SK-N-SH (cell line): ENCODE measurements around the gene SHROOM3. TPM values are rescaled to one million over a fixed set of nuclear protein-coding genes. Genes with fewer than 3 reads are reported as not detected.

Experiments used
- CTCF ChIA-PET: fragments of 300-600, 350-600 bp; formaldehyde crosslinking; extraction: SDS; loops from one replicate; lab custom pipeline; 2021; lab: Yijun Ruan, JAX
- POLR2A ChIA-PET: fragments of 350-600 bp; sonication (Branson Sonifier 250); formaldehyde crosslinking; extraction: SDS; loops from one replicate; lab custom pipeline; 2020; ENCODE audit warnings: antibody characterized with exemption, inconsistent platforms; lab: Yijun Ruan, JAX
- DNase-seq: peaks from one replicate; pipeline ENCODE4 v3.0.0; 2012
- H2AFZ ChIP-seq: fragments of 200-600 bp; sonication (generic); 2 replicates; pipeline ENCODE4 v1.8.1; 2016; ENCODE audit warnings: antibody characterized with exemption, mild to moderate bottlenecking, low read depth
- H3F3A ChIP-seq: fragments of 200-600 bp; sonication (generic); replicated peaks from 2 replicates; pipeline ENCODE3; 2016; ENCODE audit warnings: antibody characterized with exemption, mild to moderate bottlenecking; ENCODE audit not compliant: insufficient read depth
- H3K27ac ChIP-seq, 2 experiments: fragments of 200-500 bp in 1 of 2; fragments of 200-600 bp in 1 of 2; sonication (Bioruptor generic) in 1 of 2; sonication (generic), shearing (Covaris generic) in 1 of 2; 2 replicates each; pipeline versions ENCODE4 v1.5.1 to v1.6.1; 2014 to 2016; ENCODE audit warnings: low read depth in 2 of 2, inconsistent platforms in 1 of 2, low read length in 1 of 2, mild to moderate bottlenecking in 1 of 2, mixed read lengths in 1 of 2
- H3K27me3 ChIP-seq: fragments of 200-600 bp; sonication (generic), shearing (Covaris generic); 2 replicates; pipeline ENCODE4 v1.6.1; 2016; ENCODE audit warnings: mixed run types; ENCODE audit not compliant: insufficient read depth
- H3K36me3 ChIP-seq, 2 experiments: fragments of 200-500 bp in 1 of 2; fragments of 200-600 bp in 1 of 2; sonication (Bioruptor generic) in 1 of 2; sonication (generic) in 1 of 2; replicated peaks in 1 of 2; 2 replicates each; pipeline versions ENCODE3 to v1.5.1; 2014 to 2016; ENCODE audit warnings: low read length in 1 of 2, mild to moderate bottlenecking in 1 of 2; ENCODE audit not compliant: insufficient read depth in 2 of 2, control insufficient read depth in 1 of 2
- H3K4me1 ChIP-seq, 2 experiments: fragments of 200-500 bp in 1 of 2; fragments of 200-600 bp in 1 of 2; sonication (Bioruptor generic) in 1 of 2; sonication (generic), shearing (Covaris generic) in 1 of 2; 2 replicates each; pipeline versions ENCODE4 v1.5.1 to v1.6.1; 2014 to 2016; ENCODE audit warnings: low read depth in 1 of 2, low read length in 1 of 2, mixed run types in 1 of 2; ENCODE audit not compliant: insufficient read depth in 2 of 2, control insufficient read depth in 1 of 2
- H3K4me2 ChIP-seq: fragments of 200-600 bp; sonication (generic), shearing (Covaris generic); 2 replicates; pipeline ENCODE4 v1.6.1; 2017; ENCODE audit warnings: mixed run types
- H3K4me3 ChIP-seq, 2 experiments: fragments of 200-500 bp in 1 of 2; fragments of 200-600 bp in 1 of 2; sonication (Bioruptor generic) in 1 of 2; sonication (generic), shearing (Covaris generic) in 1 of 2; 2 replicates each; pipeline versions ENCODE4 v1.5.1 to v1.8.1; 2014 to 2016; ENCODE audit warnings: low read depth in 2 of 2, inconsistent platforms in 1 of 2, low read length in 1 of 2, mild to moderate bottlenecking in 1 of 2, mixed read lengths in 1 of 2, moderate library complexity in 1 of 2
- H3K79me2 ChIP-seq: fragments of 200-600 bp; sonication (generic); 2 replicates; pipeline ENCODE4 v1.8.1; 2017; ENCODE audit warnings: mild to moderate bottlenecking; ENCODE audit not compliant: insufficient read depth
- H3K9ac ChIP-seq: fragments of 200-600 bp; sonication (generic); 2 replicates; pipeline ENCODE4 v1.6.1; 2017; ENCODE audit warnings: mixed run types
- H3K9me2 ChIP-seq: fragments of 200-600 bp; sonication (generic); 2 replicates; pipeline ENCODE4 v1.6.1; 2017; ENCODE audit warnings: mixed run types
- H3K9me3 ChIP-seq: fragments of 200-600 bp; sonication (generic); 2 replicates; pipeline ENCODE4 v1.6.1; 2017; ENCODE audit warnings: mixed run types, mild to moderate bottlenecking, moderate library complexity
- H4K20me1 ChIP-seq: fragments of 200-600 bp; sonication (generic); 2 replicates; pipeline ENCODE4 v1.6.1; 2017; ENCODE audit warnings: mild to moderate bottlenecking, mixed run types; ENCODE audit not compliant: insufficient read depth
- CTCF ChIP-seq: fragments of 200-600 bp; sonication (generic); IDR thresholded peaks from 2 replicates; pipeline ENCODE4 v1.6.1; 2017; ENCODE audit warnings: antibody characterized with exemption, mild to moderate bottlenecking, moderate library complexity
- ELF1 ChIP-seq: IDR thresholded peaks from 2 replicates; pipeline ENCODE4 v1.4.0; 2012
- EP300 ChIP-seq, 2 experiments: IDR thresholded peaks; 2 replicates each; pipeline versions ENCODE4 v1.4.0 to v1.6.1; 2012; ENCODE audit warnings: borderline replicate concordance in 1 of 2, low read depth in 1 of 2, low read length in 1 of 2
- EZH2phosphoT487 ChIP-seq: fragments of 200-600 bp; sonication (generic); IDR thresholded peaks from 2 replicates; pipeline ENCODE4 v1.6.1; 2017; ENCODE audit warnings: low read depth, mixed run types, mild to moderate bottlenecking, antibody characterized with exemption, moderate library complexity, borderline replicate concordance
- FOSL2 ChIP-seq: IDR thresholded peaks from 2 replicates; pipeline ENCODE4 v1.4.0; 2012; ENCODE audit warnings: low read depth, mild to moderate bottlenecking, moderate library complexity, borderline replicate concordance
- FOXJ3 ChIP-seq: sonication (generic); formaldehyde crosslinking; IDR thresholded peaks from 2 replicates; pipeline ENCODE4 v1.5.1; 2020; ENCODE audit warnings: mild to moderate bottlenecking, missing genetic modification reagents
- FOXM1 ChIP-seq: IDR thresholded peaks from 2 replicates; pipeline ENCODE4 v1.4.0; 2012; ENCODE audit warnings: low read depth, mild to moderate bottlenecking
- GATA2 ChIP-seq: sonication (generic); formaldehyde crosslinking; IDR thresholded peaks from 2 replicates; pipeline ENCODE4 v1.5.0; 2020; ENCODE audit warnings: mild to moderate bottlenecking, missing genetic modification reagents
- MEF2A ChIP-seq: IDR thresholded peaks from 2 replicates; pipeline ENCODE4 v1.4.0; 2012; ENCODE audit warnings: low read depth, borderline replicate concordance
- NRF1 ChIP-seq: IDR thresholded peaks from 2 replicates; pipeline ENCODE4 v1.6.1; 2012; ENCODE audit warnings: low read depth, mild to moderate bottlenecking, low read length
- REST ChIP-seq: IDR thresholded peaks from 2 replicates; pipeline ENCODE4 v1.6.1; 2012; ENCODE audit warnings: mild to moderate bottlenecking, low read depth, low read length, moderate library complexity
- RFX5 ChIP-seq: IDR thresholded peaks from 2 replicates; pipeline ENCODE4 v1.6.1; 2012; ENCODE audit warnings: mild to moderate bottlenecking, improper control_type of control experiment, low read length
- SMC3 ChIP-seq: IDR thresholded peaks from 2 replicates; pipeline ENCODE4 v1.6.1; 2012; ENCODE audit warnings: low read depth, low read length, improper control_type of control experiment
- TCF12 ChIP-seq: IDR thresholded peaks from 2 replicates; pipeline ENCODE4 v1.4.0; 2012
- TEAD4 ChIP-seq: IDR thresholded peaks from 2 replicates; pipeline ENCODE4 v1.4.0; 2012; ENCODE audit warnings: mild to moderate bottlenecking, borderline replicate concordance; ENCODE audit not compliant: insufficient read depth
- YY1 ChIP-seq: IDR thresholded peaks from 2 replicates; pipeline ENCODE4 v1.4.0; 2012; ENCODE audit warnings: low read depth, mild to moderate bottlenecking
- WGBS: methylation state at CpG from one replicate; pipeline ENCODE4 v1.1.6; 2017; ENCODE audit warnings: low lambda C conversion rate; 5-methylcytosine and 5-hydroxymethylcytosine counted together
- polyA plus RNA-seq, 3 experiments: library from polyadenylated mRNA; depleted of rRNA; stranded (reverse); fragments of >200 nt; gene quantifications; 2 replicates each; pipeline ENCODE4 v1.2.3, GENCODE V29; 2012
- TF ChIP-seq, protein P1 (sequence below): fragments of 150-350 bp; IDR thresholded peaks from 2 replicates; pipeline ENCODE4 v1.6.1; 2017; ENCODE audit warnings: antibody characterized with exemption, low read length, low read depth, borderline replicate concordance
- TF ChIP-seq, protein P2 (sequence below): IDR thresholded peaks from 2 replicates; pipeline ENCODE4 v1.4.0; 2012; ENCODE audit warnings: low read depth, borderline replicate concordance

SHROOM3 gene
- polyA plus RNA-seq, 1 of the 3 experiments (the other 2 are of a cell fraction), result 4.3 TPM

GRCh38 chr4:76813070-76813469, 378.0 kb downstream of the SHROOM3 start:
- no peak overlapping the region for H2AFZ ChIP-seq
- H3K4me1 ChIP-seq, result peaks cover 0 to 10% of the 10 kb centered on the region in 2 experiments; a peak in 2 of 4 replicates
- no peak overlapping the region for H3K4me3 ChIP-seq
- TF ChIP-seq EZH2phosphoT487 (no peak), YY1 (no peak), ELF1 (no peak), TEAD4 (no peak), NRF1 (no peak), TCF12 (no peak), FOXJ3 (CRISPR knock-in tag) (no peak), FOSL2 (no peak)
- POLR2A ChIA-PET, result no interaction called here
- no peaks in the 10 kb centered on the region for H3K79me2 ChIP-seq
- no peaks in the 10 kb centered on the region for H3K9me2 ChIP-seq
- H3K36me3 ChIP-seq, result no peaks in the 10 kb centered on the region
- no peaks in the 10 kb centered on the region for H4K20me1 ChIP-seq
- H3K27ac ChIP-seq, result peak overlapping the region in 1 of 2 experiments; percentile 88; a peak in 2 of 4 replicates
- DNase-seq, result no peak
- peaks cover 16% of the 10 kb centered on the region for H3F3A ChIP-seq
- no peaks in the 10 kb centered on the region for H3K27me3 ChIP-seq
- H3K9me3 ChIP-seq, result no peaks in the 10 kb centered on the region
- H3K9ac ChIP-seq, result no peak overlapping the region
- CTCF ChIA-PET, result no interaction called here
- whole genome bisulfite sequencing, result 91% methylated on average over 4 of the region's 4 CpGs
- no peak overlapping the region for H3K4me2 ChIP-seq

GRCh38 chr4:76821641-76822040, 386.6 kb downstream of the SHROOM3 start:
- 54% methylated on average over 1 of the region's 1 CpG for WGBS
- H3K4me1 ChIP-seq, result no peaks in the 10 kb centered on the region
- ChIA-PET POLR2A (no interaction called here), CTCF (no interaction called here)
- H3K27me3 ChIP-seq, result no peaks in the 10 kb centered on the region
- H3K27ac ChIP-seq, result no peak overlapping the region
- H3K9ac ChIP-seq, result no peak overlapping the region
- no peak overlapping the region for H3K4me3 ChIP-seq
- H2AFZ ChIP-seq, result no peak overlapping the region
- no peaks in the 10 kb centered on the region for H3F3A ChIP-seq
- H3K36me3 ChIP-seq, result no peaks in the 10 kb centered on the region
- H4K20me1 ChIP-seq, result no peaks in the 10 kb centered on the region
- H3K79me2 ChIP-seq, result no peaks in the 10 kb centered on the region
- H3K4me2 ChIP-seq, result no peak overlapping the region
- H3K9me3 ChIP-seq, result no peaks in the 10 kb centered on the region
- H3K9me2 ChIP-seq, result no peaks in the 10 kb centered on the region
- DNase-seq, result no peak
- TF ChIP-seq TCF12, result no peak
- TF ChIP-seq, protein P1, sequence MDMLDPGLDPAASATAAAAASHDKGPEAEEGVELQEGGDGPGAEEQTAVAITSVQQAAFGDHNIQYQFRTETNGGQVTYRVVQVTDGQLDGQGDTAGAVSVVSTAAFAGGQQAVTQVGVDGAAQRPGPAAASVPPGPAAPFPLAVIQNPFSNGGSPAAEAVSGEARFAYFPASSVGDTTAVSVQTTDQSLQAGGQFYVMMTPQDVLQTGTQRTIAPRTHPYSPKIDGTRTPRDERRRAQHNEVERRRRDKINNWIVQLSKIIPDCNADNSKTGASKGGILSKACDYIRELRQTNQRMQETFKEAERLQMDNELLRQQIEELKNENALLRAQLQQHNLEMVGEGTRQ, result no peak
- no peak for TF ChIP-seq FOXM1
- no peak for TF ChIP-seq NRF1
- no peak for TF ChIP-seq TEAD4
- TF ChIP-seq SMC3, result no peak
- TF ChIP-seq RFX5, result no peak
- no peak for TF ChIP-seq GATA2 (CRISPR knock-in tag)
- no peak for TF ChIP-seq EZH2phosphoT487
- TF ChIP-seq EP300 (IDR thresholded peaks at IDR 0.05; ENCODE audit: borderline replicate concordance in 1 of 2, low read depth in 1 of 2, low read length in 1 of 2), result no peak
- no peak for TF ChIP-seq CTCF
- TF ChIP-seq MEF2A, result no peak
- no peak for TF ChIP-seq FOXJ3 (CRISPR knock-in tag)
- TF ChIP-seq, protein P2, sequence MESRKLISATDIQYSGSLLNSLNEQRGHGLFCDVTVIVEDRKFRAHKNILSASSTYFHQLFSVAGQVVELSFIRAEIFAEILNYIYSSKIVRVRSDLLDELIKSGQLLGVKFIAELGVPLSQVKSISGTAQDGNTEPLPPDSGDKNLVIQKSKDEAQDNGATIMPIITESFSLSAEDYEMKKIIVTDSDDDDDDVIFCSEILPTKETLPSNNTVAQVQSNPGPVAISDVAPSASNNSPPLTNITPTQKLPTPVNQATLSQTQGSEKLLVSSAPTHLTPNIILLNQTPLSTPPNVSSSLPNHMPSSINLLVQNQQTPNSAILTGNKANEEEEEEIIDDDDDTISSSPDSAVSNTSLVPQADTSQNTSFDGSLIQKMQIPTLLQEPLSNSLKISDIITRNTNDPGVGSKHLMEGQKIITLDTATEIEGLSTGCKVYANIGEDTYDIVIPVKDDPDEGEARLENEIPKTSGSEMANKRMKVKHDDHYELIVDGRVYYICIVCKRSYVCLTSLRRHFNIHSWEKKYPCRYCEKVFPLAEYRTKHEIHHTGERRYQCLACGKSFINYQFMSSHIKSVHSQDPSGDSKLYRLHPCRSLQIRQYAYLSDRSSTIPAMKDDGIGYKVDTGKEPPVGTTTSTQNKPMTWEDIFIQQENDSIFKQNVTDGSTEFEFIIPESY, result no peak
- TF ChIP-seq ELF1, result no peak
- no peak for TF ChIP-seq REST
